Astrocyte (in vitro differentiated cells and primary cell): Measurements from ENCODE around the gene SYNDIG1L. TPM values are rescaled to one million over a fixed set of nuclear protein-coding genes. Genes with fewer than 3 reads are reported as not detected.

Source experiments
- DNase-seq: peaks from one replicate; pipeline ENCODE4 v3.0.0-alpha.2; 2010; ENCODE audit warnings: low read depth
- FAIRE-seq: peaks from 2 replicates; lab custom pipeline; 2011; peaks lifted over from hg19 to GRCh38; lab: Jason Lieb, UNC
- H2AFZ ChIP-seq: 2 replicates; pipeline ENCODE4 v1.6.0; 2012; ENCODE audit warnings: low read depth, low read length, inconsistent platforms
- H3K27ac ChIP-seq: 2 replicates; pipeline ENCODE4 v1.5.1; 2011; ENCODE audit warnings: low read depth, low read length, inconsistent platforms
- H3K27me3 ChIP-seq: 2 replicates; pipeline ENCODE4 v1.6.0; 2011; ENCODE audit warnings: low read length, inconsistent platforms; ENCODE audit not compliant: insufficient read depth
- H3K36me3 ChIP-seq: 2 replicates; pipeline ENCODE4 v1.5.1; 2011; ENCODE audit warnings: low read length, inconsistent platforms; ENCODE audit not compliant: insufficient read depth
- H3K4me1 ChIP-seq: 2 replicates; pipeline ENCODE4 v1.5.1; 2011; ENCODE audit warnings: low read length, inconsistent platforms; ENCODE audit not compliant: insufficient read depth
- H3K4me2 ChIP-seq: 2 replicates; pipeline ENCODE4 v1.6.0; 2012; ENCODE audit warnings: low read length, inconsistent platforms
- H3K4me3 ChIP-seq: 2 replicates; pipeline ENCODE4 v1.5.1; 2011; ENCODE audit warnings: low read depth, mild to moderate bottlenecking, low read length, inconsistent platforms; ENCODE audit not compliant: insufficient read depth
- H3K79me2 ChIP-seq: 2 replicates; pipeline ENCODE4 v1.6.0; 2012; ENCODE audit warnings: mild to moderate bottlenecking, low read length, inconsistent platforms; ENCODE audit not compliant: insufficient read depth
- H3K9ac ChIP-seq: 2 replicates; pipeline ENCODE4 v1.6.0; 2012; ENCODE audit warnings: mild to moderate bottlenecking, low read length, inconsistent platforms
- H3K9me3 ChIP-seq: 2 replicates; pipeline ENCODE4 v1.5.1; 2012; ENCODE audit warnings: low read depth, mild to moderate bottlenecking, low read length, inconsistent platforms; ENCODE audit not compliant: insufficient read depth
- H4K20me1 ChIP-seq: 2 replicates; pipeline ENCODE4 v1.6.0; 2012; ENCODE audit warnings: low read length, inconsistent platforms; ENCODE audit not compliant: insufficient read depth
- H3K27ac Mint-ChIP-seq: one replicate; pipeline ENCODE4 v1.8.0; 2021; ENCODE audit warnings: mild to moderate bottlenecking, mixed read lengths; ENCODE audit not compliant: unreplicated experiment
- H3K27me3 Mint-ChIP-seq: one replicate; pipeline ENCODE4 v1.8.0; 2021; ENCODE audit warnings: low read depth, mixed read lengths; ENCODE audit not compliant: unreplicated experiment
- H3K36me3 Mint-ChIP-seq: one replicate; pipeline ENCODE4 v1.8.0; 2021; ENCODE audit warnings: low read depth, mixed read lengths; ENCODE audit not compliant: unreplicated experiment
- H3K4me1 Mint-ChIP-seq: one replicate; pipeline ENCODE4 v1.8.0; 2021; ENCODE audit warnings: low read depth, mixed read lengths; ENCODE audit not compliant: unreplicated experiment
- H3K4me3 Mint-ChIP-seq: one replicate; pipeline ENCODE4 v1.8.0; 2021; ENCODE audit warnings: mild to moderate bottlenecking, moderate library complexity, mixed read lengths; ENCODE audit not compliant: unreplicated experiment
- H3K9me3 Mint-ChIP-seq: one replicate; pipeline ENCODE4 v1.8.0; 2021; ENCODE audit warnings: mild to moderate bottlenecking, mixed read lengths; ENCODE audit not compliant: unreplicated experiment
- EZH2 ChIP-seq: IDR thresholded peaks from 2 replicates; pipeline ENCODE4 v1.6.1; 2012; ENCODE audit warnings: mild to moderate bottlenecking, low read length, inconsistent platforms; ENCODE audit not compliant: insufficient read depth
- total RNA-seq: library from RNA; stranded (reverse); gene quantifications from 2 replicates; pipeline ENCODE4 v1.2.1, GENCODE V29; 2021
- TF ChIP-seq, protein P1 (sequence below): IDR thresholded peaks from 2 replicates; pipeline ENCODE4 v1.5.1; 2011; ENCODE audit warnings: low read depth, mild to moderate bottlenecking, inconsistent platforms, low read length, moderate library complexity; ENCODE audit not compliant: insufficient read depth

The SYNDIG1L gene
- total RNA-seq, 1 donor from 2014 or later = not detected

DNA sequence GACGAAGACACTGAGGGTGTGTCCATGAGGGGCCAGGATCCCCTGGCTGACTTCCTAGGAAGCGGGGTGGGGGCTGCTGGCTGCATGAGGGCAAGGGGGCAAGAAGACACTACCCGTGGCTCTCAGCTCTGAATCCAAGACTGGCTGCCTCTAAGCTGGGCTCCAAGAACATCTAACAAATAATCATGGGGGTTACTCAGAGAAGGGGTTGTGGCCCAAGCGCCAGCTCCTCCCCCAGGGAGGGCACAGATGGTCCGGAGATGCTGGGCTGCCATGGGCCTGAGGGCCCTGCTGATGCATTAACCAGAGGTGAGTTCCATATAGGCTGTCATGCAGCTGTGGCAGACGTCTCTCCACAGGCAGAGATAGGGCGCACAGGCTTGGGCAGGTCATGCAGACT is 14.3 kb downstream of the SYNDIG1L start:
- H3K27me3 Mint-ChIP-seq = peaks cover 17% of the 10 kb centered on the region
- no peak for DNase-seq
- FAIRE-seq = no peak
- H3K36me3 Mint-ChIP-seq = no peaks in the 10 kb centered on the region
- Histone ChIP-seq H3K9ac (no peak overlapping the region), H3K4me2 (no peak overlapping the region), H3K36me3 (no peaks in the 10 kb centered on the region), H3K27me3 (peaks cover 23% of the 10 kb centered on the region), H4K20me1 (no peaks in the 10 kb centered on the region), H2AFZ (no peak overlapping the region), H3K9me3 (no peaks in the 10 kb centered on the region), H3K79me2 (no peaks in the 10 kb centered on the region), H3K4me3 (no peak overlapping the region), H3K27ac (no peak overlapping the region), H3K4me1 (no peaks in the 10 kb centered on the region)
- no peak overlapping the region for H3K4me3 Mint-ChIP-seq
- TF ChIP-seq, protein P1, sequence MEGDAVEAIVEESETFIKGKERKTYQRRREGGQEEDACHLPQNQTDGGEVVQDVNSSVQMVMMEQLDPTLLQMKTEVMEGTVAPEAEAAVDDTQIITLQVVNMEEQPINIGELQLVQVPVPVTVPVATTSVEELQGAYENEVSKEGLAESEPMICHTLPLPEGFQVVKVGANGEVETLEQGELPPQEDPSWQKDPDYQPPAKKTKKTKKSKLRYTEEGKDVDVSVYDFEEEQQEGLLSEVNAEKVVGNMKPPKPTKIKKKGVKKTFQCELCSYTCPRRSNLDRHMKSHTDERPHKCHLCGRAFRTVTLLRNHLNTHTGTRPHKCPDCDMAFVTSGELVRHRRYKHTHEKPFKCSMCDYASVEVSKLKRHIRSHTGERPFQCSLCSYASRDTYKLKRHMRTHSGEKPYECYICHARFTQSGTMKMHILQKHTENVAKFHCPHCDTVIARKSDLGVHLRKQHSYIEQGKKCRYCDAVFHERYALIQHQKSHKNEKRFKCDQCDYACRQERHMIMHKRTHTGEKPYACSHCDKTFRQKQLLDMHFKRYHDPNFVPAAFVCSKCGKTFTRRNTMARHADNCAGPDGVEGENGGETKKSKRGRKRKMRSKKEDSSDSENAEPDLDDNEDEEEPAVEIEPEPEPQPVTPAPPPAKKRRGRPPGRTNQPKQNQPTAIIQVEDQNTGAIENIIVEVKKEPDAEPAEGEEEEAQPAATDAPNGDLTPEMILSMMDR = no peak
- no peak for TF ChIP-seq EZH2
- H3K27ac Mint-ChIP-seq = no peak overlapping the region
- H3K9me3 Mint-ChIP-seq = no peaks in the 10 kb centered on the region
- peaks cover 15% of the 10 kb centered on the region for H3K4me1 Mint-ChIP-seq

DNA sequence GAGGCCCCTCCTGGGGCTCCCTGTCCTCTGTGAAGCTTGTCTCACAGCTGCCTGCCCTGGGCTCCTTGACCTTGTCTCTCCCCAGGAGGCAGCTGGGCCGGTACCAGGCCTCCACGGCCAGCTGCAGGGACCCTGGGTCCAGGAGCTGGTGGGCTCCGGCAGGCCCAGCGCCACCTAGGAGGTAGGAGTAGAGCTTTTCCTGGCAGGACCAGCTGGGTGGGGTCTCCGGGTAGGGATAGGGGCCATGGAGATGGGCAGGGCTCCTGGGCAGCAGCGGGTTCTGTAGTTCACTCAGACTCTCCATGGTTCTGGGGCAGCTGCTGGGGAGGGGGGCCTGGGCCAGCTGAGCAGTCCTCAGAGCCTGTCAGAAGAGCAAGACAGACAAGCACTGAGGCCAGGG is 16.6 kb downstream of the SYNDIG1L start:
- H3K36me3 Mint-ChIP-seq = no peaks in the 10 kb centered on the region
- peaks cover 38% of the 10 kb centered on the region for H3K27me3 Mint-ChIP-seq

DNA sequence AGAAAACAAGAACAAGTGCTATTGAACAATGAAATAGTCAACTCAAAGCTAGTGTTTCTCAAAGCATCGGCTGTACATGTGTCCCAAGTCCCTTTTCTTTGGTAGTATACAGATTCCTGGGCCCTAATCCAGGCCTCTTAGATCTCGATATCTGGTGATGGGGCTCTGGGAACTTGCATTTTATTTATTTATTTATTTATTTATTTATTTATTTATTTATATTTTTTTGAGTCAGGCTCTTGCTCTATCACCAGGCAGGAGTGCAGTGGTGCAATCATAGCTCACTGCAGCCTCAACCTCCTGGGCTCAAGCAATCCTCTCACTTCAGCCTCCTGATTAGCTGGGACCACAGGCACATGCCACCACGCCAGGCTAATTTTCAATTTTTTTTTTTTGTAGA is 17.1 kb downstream of the SYNDIG1L start:
- Histone ChIP-seq H3K36me3 (no peaks in the 10 kb centered on the region), H3K9me3 (no peaks in the 10 kb centered on the region), H3K4me3 (no peak overlapping the region), H3K4me1 (no peaks in the 10 kb centered on the region), H2AFZ (no peak overlapping the region), H3K27me3 (peaks cover 15% of the 10 kb centered on the region), H3K27ac (no peak overlapping the region), H4K20me1 (no peaks in the 10 kb centered on the region), H3K9ac (no peak overlapping the region), H3K79me2 (no peaks in the 10 kb centered on the region), H3K4me2 (no peak overlapping the region)
- FAIRE-seq = no peak
- Mint-ChIP-seq H3K4me1 (peaks cover 7% of the 10 kb centered on the region), H3K9me3 (no peaks in the 10 kb centered on the region), H3K36me3 (no peaks in the 10 kb centered on the region), H3K27me3 (peaks cover 41% of the 10 kb centered on the region), H3K27ac (no peak overlapping the region), H3K4me3 (no peak overlapping the region)
- TF ChIP-seq EZH2 = no peak
- TF ChIP-seq, protein P1 = no peak
- no peak for DNase-seq

More for the DNA sequence above, 16.6 kb downstream of the SYNDIG1L start:
- Histone ChIP-seq H3K9ac (no peak overlapping the region), H3K9me3 (no peaks in the 10 kb centered on the region), H3K36me3 (no peaks in the 10 kb centered on the region), H3K4me1 (no peaks in the 10 kb centered on the region), H3K4me3 (no peak overlapping the region), H4K20me1 (no peaks in the 10 kb centered on the region), H3K79me2 (no peaks in the 10 kb centered on the region), H3K4me2 (no peak overlapping the region), H2AFZ (no peak overlapping the region), H3K27ac (no peak overlapping the region), H3K27me3 (peaks cover 18% of the 10 kb centered on the region)
- H3K4me3 Mint-ChIP-seq = no peak overlapping the region
- no peak overlapping the region for H3K27ac Mint-ChIP-seq
- FAIRE-seq (no peak), DNase-seq (no peak)
- no peaks in the 10 kb centered on the region for H3K9me3 Mint-ChIP-seq
- H3K4me1 Mint-ChIP-seq = peaks cover 12% of the 10 kb centered on the region
- TF ChIP-seq, protein P1 = no peak
- no peak for TF ChIP-seq EZH2
